Stimulated activated CD4-positive, alpha-beta T cell treated with anti-CD3 and anti-CD28 coated beads, Interleukin-1b, Interleukin-23, amount 100 ng/mL, for 1 hour (primary cell): Measurements from ENCODE around the gene KCNE5.
"Not testable (repeated sequence)": the region's sequence is repeated elsewhere in the genome, so short reads cannot be mapped to it uniquely, and the experiment has no call there.

ENCODE experiments used
- DNase-seq, 2 donors: peaks; one replicate each; pipeline ENCODE4 v3.0.0-alpha.2; 2020; ENCODE audit warnings: low read depth in 2 of 2

Gene KCNE5, protein sequence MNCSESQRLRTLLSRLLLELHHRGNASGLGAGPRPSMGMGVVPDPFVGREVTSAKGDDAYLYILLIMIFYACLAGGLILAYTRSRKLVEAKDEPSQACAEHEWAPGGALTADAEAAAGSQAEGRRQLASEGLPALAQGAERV

GRCh38 chrX:109624641-109625616 is at the start of gene KCNE5:
TSS of gene KCNE5 (minus strand) at chrX:109625172. CDS start at chrX:109625020, 152 bp downstream.
- DNase-seq, result no peak

DNA sequence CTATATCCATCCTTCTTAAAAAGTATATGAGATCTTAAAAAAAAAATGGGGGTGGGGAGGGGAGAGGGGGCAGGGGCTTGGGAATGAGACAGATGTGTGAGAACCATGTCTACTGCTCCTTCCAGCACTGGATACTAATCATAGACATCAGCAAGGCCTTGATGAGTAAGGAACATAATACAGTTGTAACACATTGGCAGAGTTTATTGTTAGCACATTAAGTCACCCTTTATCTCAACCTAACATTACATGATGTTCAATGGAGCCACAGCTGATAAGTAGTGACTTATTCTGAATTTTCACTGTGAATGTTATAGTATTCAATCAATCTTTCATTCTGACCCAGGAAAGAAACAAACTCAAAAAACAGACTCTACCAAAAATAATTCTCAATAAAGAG is 47.3 kb upstream of the KCNE5 start:
- no peak for DNase-seq

DNA sequence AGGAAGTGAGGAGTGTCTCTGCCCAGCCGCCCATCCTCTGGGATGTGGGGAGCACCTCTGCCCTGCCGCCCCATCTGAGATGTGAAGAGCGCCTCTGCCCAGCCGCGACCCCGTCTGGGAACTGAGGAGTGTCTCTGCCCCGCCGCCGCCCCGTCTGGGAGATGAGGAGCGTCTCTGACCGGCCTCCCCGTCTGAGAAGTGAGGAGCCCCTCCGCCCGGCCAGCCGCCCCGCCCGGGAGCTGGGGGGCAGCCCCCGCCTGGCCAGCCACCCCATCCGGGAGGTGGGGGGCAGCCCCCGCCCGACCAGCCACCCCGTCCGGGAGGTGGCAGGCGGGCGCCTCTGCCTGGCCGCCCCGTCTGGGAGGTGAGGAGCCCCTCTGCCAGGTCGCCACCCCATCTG is 46.2 kb upstream of the KCNE5 start:
- not testable (repeated sequence) for DNase-seq

- no peak for DNase-seq
Measured at GRCh38 chrX:109667986-109668385, 43.0 kb upstream of the KCNE5 start.

GRCh38 chrX:109660435-109661143 is 35.6 kb upstream of the KCNE5 start:
- no peak for DNase-seq

DNA sequence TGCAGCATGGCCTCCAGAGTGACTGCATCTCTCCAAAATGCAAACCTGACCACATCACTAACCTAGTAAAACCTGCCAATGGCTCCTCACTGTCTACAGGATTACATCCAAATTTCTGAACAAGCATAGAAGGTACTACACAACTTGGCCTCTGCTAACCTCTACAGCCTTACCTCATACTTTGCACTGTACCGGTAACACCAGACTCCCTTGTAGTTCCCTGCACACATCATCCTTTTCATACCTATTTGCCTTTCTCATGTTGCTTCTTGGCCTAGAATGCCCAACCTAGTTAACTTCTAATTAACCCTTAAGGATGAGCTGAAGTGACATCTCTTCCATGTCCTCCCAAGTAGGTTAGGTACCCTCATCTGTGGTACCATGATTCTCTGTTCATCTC is 33.4 kb upstream of the KCNE5 start:
- no peak for DNase-seq

GRCh38 chrX:109657364-109657763 is 32.4 kb upstream of the KCNE5 start:
- DNase-seq, result not testable (repeated sequence)

DNA sequence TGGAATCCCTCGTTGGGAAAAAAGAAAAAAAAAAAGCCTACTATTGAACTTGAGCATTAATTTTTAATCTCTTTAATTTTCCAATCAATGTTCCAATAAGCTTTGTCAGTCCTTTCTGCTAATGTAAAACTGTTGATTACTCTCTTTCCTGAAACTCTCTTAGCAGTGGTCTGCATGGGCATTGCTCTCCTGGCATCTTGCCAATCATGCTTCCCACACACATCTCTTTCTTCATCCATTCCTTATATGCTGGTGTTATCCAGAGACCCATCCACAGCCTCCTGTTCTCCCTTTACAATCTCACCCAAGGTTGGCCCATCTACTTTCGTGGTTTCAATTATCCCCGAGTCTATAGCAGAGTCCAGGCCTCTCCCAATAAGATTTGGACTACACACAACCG is 31.8 kb upstream of the KCNE5 start:
- no peak for DNase-seq

- DNase-seq, result no peak
Measured at GRCh38 chrX:109655502-109656201, 30.7 kb upstream of the KCNE5 start.

GRCh38 chrX:109654516-109655109 is 29.6 kb upstream of the KCNE5 start:
- DNase-seq, result no peak

- not testable (repeated sequence) for DNase-seq
Measured at GRCh38 chrX:109644671-109645070, 19.7 kb upstream of the KCNE5 start.

GRCh38 chrX:109643687-109644086 is 18.7 kb upstream of the KCNE5 start:
- DNase-seq, result no peak

DNA sequence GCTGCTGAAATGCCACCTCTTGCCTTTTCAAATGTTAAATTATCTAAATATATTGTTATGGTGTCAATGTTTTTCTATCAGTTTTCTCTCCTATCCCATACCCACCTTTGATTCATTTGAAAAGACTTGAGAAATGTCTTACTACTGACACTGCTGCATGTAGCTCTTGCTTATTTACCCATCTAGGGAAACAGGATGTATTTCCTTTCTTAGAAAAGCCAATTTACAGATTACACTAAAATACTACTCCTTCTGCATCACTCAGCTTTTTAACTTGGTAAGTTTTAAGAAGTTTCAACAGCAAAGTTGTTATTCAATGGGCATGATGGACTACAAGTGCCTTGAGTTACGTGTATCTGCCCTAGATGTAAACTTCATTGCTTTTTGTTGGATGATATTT is 13.2 kb upstream of the KCNE5 start:
- DNase-seq, result no peak

DNA sequence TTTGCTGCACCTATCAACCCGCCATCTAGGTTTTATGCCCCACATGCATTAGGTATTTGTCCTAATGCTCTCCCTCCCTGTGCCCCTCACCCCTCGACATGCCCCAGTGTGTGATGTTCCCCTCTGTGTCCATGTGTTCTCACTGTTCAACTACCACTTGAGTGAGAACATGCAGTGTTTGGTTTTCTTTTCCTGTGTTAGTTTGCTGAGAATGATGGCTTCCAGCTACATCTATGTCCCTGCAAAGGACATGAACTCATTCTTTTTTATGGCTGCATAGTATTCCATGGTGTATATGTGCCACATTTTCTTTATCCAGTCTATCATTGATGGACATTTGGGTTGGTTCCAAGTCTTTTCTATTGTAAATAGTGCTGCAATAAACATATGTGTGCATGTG is 12.5 kb upstream of the KCNE5 start:
- not testable (repeated sequence) for DNase-seq

DNA sequence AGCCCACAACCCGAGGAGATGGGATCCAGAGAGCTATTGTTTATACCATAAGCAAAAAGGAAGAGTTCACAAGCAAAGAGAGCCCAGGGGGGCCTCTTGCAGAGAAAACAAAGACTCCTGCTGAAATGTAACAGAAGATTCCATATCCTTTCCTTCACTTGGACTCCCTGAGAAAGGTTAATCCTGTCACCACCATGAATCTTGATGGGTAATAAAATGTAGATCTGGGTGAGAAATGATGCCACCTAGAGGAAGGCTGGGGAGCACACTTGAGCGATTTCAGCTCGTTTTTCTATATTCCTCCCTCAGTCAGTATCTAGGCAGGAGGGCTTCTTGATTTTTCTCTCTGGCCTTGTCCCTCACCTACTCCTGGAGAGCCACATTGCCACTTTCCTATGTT is 10.2 kb upstream of the KCNE5 start:
- DNase-seq, result no peak

DNA sequence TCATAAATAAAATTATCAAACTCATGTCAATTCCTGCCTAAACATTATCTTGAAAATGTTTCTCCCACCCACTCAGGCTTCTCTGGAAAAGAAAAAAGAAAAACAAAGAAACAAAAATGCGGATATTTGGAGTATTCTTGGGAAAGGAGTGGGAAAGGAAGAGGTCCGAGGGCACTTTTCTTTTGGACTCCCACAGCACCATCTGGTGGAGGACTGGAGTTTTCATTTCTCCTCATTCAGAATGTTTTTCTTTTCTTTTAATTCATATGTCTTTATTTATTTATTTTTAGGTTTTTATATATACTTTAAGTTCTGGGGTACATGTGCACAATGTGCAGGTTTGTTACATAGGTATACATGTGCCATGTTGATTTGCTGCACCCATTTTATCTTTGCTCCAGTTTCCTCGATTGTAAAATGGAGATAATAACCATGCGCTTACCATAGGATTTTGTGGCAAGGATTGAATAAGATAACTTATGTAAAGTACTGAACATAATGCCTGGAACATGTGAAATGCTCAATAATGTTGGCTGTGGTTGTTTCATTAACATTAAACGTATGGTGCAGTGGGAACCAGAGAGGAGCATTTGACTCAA is 8.0 kb upstream of the KCNE5 start:
- DNase-seq, result no peak

DNA sequence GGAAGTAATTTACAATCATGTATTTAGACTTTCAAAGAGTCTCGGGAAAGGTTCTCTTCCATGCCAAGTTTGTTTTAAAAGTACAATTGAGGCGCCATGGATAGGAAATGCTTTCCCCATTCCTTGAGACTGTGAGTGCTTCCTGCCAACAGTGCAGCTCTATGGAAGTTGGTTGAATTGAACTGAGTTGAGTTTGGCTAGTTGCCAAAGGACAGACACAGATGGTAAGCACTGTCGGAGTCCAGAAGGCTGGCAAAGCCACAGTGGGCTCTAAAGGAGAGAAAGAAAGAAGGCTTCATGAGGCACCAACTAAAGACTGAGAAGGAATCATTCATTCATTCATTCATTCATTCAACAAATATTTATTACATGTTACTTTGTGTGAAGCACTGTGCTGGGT is 4.3 kb upstream of the KCNE5 start:
- no peak for DNase-seq

- DNase-seq, result no peak
Measured at GRCh38 chrX:109626637-109627036, 1.7 kb upstream of the KCNE5 start.

GRCh38 chrX:109623997-109624396 is 975 bp downstream of the KCNE5 start:
- DNase-seq, result no peak

DNA sequence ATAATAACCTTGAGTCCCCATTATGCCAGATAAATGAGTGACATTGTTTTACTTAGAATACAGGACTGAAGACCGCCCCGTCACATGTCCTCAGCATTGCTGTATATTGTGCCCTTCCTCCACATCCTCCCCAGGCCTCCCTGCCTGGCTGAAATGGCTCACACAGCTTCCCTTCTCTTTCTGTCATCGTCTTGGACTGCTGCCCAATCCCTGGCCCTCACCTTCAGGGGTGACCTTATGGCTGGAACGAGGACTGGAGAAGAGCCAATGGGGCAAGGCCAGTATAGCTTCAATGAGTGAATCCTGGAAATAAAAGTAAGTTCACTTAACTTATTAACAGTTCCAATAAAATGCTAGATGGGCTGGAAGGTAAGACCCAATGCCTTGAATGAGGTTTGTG is 2.7 kb downstream of the KCNE5 start:
- DNase-seq, result no peak

GRCh38 chrX:109619771-109620170 is 5.2 kb downstream of the KCNE5 start:
- no peak for DNase-seq
